ENCODE data around the gene EXOC3. TPM values are rescaled to one million over a fixed set of nuclear protein-coding genes. Genes with fewer than 3 reads are reported as not detected.
"Not testable (repeated sequence)": the region's sequence is repeated elsewhere in the genome, so short reads cannot be mapped to it uniquely, and the experiment has no call there.

The EXOC3 gene
- 23.8 and 27.2 TPM in 2 replicates for total RNA-seq

GRCh38 chr5:442335-443238 is at the start of gene EXOC3:
Gene EXOC3 (plus strand): TSS chr5:443176. CDS start chr5:446206, 3,030 bp downstream.
- DNase-seq (ENCODE audit: low read depth), result no peak
- TF ChIP-seq CTCF (conservative IDR thresholded peaks at IDR 0.05; ENCODE audit: low read depth, low read length), result no peak

GRCh38 chr5:393846-394275 is 49.1 kb upstream of the EXOC3 start:
- no peak for DNase-seq (ENCODE audit: low read depth)
- TF ChIP-seq CTCF (conservative IDR thresholded peaks at IDR 0.05; ENCODE audit: low read depth, low read length), result no peak
- no peak overlapping the region for H3K4me3 ChIP-seq (ENCODE audit: low read depth, low read length)

More at GRCh38 chr5:442335-443238, at the start of gene EXOC3:
- H3K4me3 ChIP-seq (ENCODE audit: low read depth, low read length), result peak within 1 kb of the TSS; percentile 100

GRCh38 chr5:394671-395155 is 48.3 kb upstream of the EXOC3 start:
- no peak for TF ChIP-seq CTCF (conservative IDR thresholded peaks at IDR 0.05; ENCODE audit: low read depth, low read length)
- no peak overlapping the region for H3K4me3 ChIP-seq (ENCODE audit: low read depth, low read length)

GRCh38 chr5:395156-395920 is 47.6 kb upstream of the EXOC3 start:
- DNase-seq (ENCODE audit: low read depth), result no peak
- no peak overlapping the region for H3K4me3 ChIP-seq (ENCODE audit: low read depth, low read length)
- no peak for TF ChIP-seq CTCF (conservative IDR thresholded peaks at IDR 0.05; ENCODE audit: low read depth, low read length)

More at GRCh38 chr5:394671-395155, 48.3 kb upstream of the EXOC3 start:
- no peak for DNase-seq (ENCODE audit: low read depth)

GRCh38 chr5:395921-396530 is 47.0 kb upstream of the EXOC3 start:
- DNase-seq (ENCODE audit: low read depth), result no peak
- no peak for TF ChIP-seq CTCF (conservative IDR thresholded peaks at IDR 0.05; ENCODE audit: low read depth, low read length)
- no peak overlapping the region for H3K4me3 ChIP-seq (ENCODE audit: low read depth, low read length)

GRCh38 chr5:396531-396961 is 46.4 kb upstream of the EXOC3 start:
- no peak for DNase-seq (ENCODE audit: low read depth)
- no peak overlapping the region for H3K4me3 ChIP-seq (ENCODE audit: low read depth, low read length)
- TF ChIP-seq CTCF (conservative IDR thresholded peaks at IDR 0.05; ENCODE audit: low read depth, low read length), result no peak

- not testable (repeated sequence) for H3K4me3 ChIP-seq (ENCODE audit: low read depth, low read length); DNase-seq (ENCODE audit: low read depth)
Observed at GRCh38 chr5:398141-398474, 44.9 kb upstream of the EXOC3 start.

Data from epithelial cell of proximal tubule (primary cell).